Coronary artery (tissue), 2 donors: ENCODE results near the gene CEACAM20.
A peak's percentile ranks its signal among the peaks of the same experiment; 100 is the strongest.
"Not testable (repeated sequence)": the region's sequence is repeated elsewhere in the genome, so short reads cannot be mapped to it uniquely, and the experiment has no call there.

Experiments used
- DNase-seq: peaks from one replicate; pipeline ENCODE4 v3.0.0-alpha.2; 2017; ENCODE audit warnings: low spot score
- H3K27ac ChIP-seq, 2 donors: fragments of 200-600 bp; sonication (generic); one replicate each; pipeline ENCODE4 v1.5.1; 2016 to 2019
- H3K4me3 ChIP-seq: fragments of 200-600 bp; sonication (generic); 2 replicates; pipeline ENCODE4 v1.5.1; 2016; ENCODE audit warnings: mild to moderate bottlenecking, moderate library complexity
- TF ChIP-seq, protein P1 (sequence below): fragments of 200-600 bp; sonication (generic); IDR thresholded peaks from one replicate; pipeline ENCODE4 v1.5.1; 2019; ENCODE audit warnings: antibody characterized with exemption

The CEACAM20 gene

DNA sequence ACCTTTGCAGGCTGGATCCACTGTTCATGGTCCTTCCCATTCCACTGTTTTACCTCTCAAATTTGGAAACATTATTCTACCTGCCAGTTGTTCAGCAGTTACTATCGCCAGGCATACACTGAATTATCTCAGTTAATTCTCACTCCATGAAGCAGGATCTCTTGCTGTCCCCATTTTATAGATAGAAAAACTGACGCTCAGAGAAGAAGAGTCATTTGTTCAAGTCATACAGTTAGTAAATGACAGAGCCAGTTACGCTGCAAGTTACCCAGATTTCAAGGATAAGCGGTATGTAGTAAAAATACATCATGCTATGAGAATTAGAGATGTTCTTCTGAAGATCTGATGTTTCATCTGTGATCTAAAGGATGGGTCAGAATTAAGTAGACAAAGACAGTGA is 43.7 kb upstream of the CEACAM20 start:
- TF ChIP-seq, protein P1, sequence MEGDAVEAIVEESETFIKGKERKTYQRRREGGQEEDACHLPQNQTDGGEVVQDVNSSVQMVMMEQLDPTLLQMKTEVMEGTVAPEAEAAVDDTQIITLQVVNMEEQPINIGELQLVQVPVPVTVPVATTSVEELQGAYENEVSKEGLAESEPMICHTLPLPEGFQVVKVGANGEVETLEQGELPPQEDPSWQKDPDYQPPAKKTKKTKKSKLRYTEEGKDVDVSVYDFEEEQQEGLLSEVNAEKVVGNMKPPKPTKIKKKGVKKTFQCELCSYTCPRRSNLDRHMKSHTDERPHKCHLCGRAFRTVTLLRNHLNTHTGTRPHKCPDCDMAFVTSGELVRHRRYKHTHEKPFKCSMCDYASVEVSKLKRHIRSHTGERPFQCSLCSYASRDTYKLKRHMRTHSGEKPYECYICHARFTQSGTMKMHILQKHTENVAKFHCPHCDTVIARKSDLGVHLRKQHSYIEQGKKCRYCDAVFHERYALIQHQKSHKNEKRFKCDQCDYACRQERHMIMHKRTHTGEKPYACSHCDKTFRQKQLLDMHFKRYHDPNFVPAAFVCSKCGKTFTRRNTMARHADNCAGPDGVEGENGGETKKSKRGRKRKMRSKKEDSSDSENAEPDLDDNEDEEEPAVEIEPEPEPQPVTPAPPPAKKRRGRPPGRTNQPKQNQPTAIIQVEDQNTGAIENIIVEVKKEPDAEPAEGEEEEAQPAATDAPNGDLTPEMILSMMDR, result no peak
- no peak for DNase-seq
- H3K4me3 ChIP-seq, result no peak overlapping the region
- no peak overlapping the region for H3K27ac ChIP-seq

DNA sequence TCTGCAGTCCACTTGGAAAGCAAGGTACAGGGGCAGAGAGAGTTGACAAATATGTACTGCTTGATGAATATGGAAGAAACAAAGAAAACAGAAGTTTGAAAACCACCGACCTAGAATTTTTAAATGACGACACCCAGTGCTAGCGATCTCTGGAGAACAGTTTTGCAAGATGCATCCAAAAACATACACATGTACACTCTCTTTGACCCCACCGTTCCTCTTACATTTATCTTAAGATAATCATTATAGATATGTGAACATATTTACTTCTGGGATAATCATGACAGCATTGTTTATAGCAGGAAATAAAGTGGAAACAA is 43.1 kb upstream of the CEACAM20 start:
- H3K4me3 ChIP-seq, result no peak overlapping the region
- TF ChIP-seq, protein P1, result no peak
- no peak overlapping the region for H3K27ac ChIP-seq
- DNase-seq, result no peak

DNA sequence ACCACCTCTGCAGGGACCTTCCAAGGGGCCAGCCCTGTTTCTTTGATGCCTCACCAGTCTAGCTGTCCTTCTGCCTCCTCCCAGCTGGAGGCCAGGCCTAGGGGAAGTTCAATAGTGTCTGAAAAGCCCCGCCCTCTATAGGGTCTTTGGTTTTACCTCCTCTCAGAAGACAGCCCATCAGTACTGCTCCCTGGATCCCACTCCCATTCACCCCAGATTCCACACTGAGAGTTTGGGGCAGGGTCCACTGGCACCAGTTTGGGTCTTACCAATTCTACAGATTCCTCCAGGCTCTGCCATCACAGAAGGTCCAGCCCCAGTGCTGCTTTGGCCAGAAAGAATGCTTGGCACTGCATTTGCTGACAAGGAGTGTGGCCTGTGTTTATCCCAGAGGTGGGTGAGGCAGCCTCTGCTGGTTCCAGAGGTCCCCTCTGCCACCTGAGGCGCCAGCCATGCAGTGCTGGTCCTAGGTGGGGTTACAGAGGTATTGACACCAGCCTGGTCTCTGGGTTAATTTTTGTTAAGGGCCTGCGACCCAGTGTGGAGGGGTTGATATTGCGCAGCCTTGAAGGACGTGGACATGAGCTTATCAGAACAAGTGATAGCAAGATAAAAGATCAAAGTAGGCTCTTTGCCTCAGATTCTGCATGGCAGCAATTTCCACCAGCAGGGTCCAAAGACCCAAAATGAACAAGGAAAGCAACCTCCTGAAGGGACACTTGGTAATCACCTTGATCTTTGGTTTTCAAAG is 42.5 kb upstream of the CEACAM20 start:
- TF ChIP-seq, protein P1, result no peak
- DNase-seq, result no peak
- H3K4me3 ChIP-seq, result no peak overlapping the region
- no peak overlapping the region for H3K27ac ChIP-seq

DNA sequence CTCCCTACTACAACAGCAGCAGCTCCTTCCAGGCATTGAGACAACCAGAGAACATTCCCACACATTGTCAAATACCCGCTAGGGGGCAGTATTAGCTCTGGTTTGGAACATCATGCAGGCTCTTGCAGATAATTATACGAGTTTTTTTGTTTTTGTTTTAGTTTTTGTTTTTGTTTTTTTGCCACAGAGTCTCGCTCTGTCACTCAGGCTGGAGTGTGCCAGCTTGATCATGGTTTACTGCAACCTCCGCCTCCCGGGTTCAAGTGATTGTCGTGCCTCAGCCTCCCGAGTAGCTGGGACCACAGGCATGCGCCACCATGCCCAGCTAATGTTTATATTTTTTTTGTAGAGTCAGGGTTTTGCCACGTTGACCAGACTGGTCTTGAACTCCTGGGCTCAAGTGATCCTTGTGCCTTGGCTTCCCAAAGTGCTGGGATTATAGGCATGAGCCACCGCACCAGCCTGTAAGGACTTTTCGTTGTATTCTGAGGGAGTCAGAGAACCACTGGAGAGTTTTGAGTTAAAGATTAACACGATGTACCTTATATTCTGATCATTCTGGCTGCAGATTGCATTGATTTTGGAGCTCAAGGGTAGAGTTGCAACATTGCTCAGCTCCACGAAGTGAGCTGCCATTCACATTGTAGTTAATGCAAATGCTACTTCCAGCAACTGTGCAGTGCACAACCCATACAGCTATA is 41.7 kb upstream of the CEACAM20 start:
- Histone ChIP-seq H3K4me3 (no peak overlapping the region), H3K27ac (no peak overlapping the region)
- no peak for DNase-seq
- TF ChIP-seq, protein P1, result peak; percentile 48

DNA sequence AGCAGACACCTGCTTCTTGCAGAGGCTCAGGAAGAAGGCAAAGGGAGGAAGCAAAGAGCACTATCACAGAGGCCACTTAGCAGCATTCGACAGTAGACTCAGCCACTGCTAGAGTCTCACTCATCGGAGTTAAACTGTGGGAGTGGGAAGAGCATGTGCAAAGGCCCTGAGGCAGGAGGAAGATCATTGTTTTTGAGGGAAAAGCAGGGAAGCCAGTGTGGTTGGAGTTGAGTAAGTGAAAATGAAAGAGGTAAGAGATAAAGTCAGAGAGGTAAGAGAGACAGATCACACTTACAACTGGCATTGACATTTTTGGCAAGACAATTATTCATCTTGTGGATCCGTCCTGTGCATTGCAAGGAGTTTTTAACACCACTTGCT is 41.1 kb upstream of the CEACAM20 start:
- Histone ChIP-seq H3K27ac (no peak overlapping the region), H3K4me3 (no peak overlapping the region)
- no peak for DNase-seq
- TF ChIP-seq, protein P1, result no peak

DNA sequence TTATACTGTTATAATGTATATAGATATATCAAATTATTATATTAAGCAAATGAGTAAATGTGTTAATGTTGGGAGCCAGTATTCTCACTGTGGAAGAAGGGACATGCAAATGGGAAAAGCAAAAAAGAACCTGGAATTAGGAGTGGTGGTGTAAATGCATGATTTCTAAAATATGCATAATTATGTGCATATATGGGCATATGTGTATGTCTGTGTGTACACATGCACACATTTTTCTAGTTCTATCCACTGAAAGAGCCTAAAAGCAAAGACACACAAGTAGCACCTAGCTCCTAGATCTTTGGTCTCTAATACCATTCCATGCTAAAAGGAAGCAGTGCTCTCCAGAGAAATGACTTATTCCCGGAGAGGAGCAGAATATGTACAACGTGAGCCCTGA is 38.3 kb upstream of the CEACAM20 start:
- H3K27ac ChIP-seq, result no peak overlapping the region
- TF ChIP-seq, protein P1, result no peak

DNA sequence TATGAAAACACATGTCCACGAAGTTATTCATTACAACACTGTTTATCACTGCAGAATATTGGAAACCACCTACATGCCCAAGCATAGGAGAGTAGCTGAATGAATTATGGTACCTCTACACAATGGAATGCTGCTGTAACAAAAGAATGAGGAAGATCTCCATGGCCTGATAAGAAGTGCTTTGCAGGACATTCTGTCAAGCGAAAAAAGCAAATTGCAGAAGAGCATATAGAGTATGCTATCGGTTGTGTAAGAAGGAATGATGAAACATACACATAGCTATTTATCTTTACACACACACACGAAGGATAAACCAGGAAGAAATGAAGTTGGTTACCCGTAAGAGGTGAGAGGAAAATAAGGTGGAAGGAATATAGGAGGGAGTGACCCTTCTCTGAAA is 37.5 kb upstream of the CEACAM20 start:
- no peak overlapping the region for H3K4me3 ChIP-seq
- TF ChIP-seq, protein P1, result no peak
- H3K27ac ChIP-seq, result no peak overlapping the region
- no peak for DNase-seq

More for the DNA sequence above, 38.3 kb upstream of the CEACAM20 start:
- no peak for DNase-seq
- no peak overlapping the region for H3K4me3 ChIP-seq

DNA sequence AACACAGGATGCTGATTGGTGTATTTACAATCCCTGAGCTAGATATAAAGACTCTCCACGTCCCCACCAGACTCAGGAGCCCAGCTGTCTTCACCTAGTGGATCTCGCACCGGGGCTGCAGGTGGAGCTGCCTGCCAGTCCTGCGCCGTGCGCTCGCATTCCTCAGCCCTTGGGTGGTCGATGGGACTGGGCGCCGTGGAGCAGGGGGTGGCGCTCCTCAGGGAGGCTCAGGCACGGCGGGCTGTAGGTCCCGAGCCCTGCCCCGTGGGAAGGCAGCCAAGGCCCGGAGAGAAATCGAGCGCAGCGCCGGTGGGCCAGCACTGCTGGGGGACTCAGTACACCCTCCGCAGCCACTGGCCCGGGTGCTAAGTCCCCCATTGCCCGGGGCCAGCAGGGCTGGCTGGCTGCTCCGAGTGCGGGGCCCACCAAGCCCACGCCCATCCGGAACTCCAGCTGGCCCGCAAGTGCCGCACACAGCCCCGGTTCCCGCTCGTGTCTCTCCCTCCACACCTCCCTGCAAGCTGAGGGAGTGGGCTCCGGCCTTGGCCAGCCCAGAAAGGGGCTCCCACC is 33.7 kb upstream of the CEACAM20 start:
- DNase-seq, H3K27ac ChIP-seq, H3K4me3 ChIP-seq: not testable (repeated sequence)
